IPS DF 6.9 (cell line): Measurements from ENCODE around the gene HIRA.

Experiments
- DNase-seq: peaks from one replicate; pipeline ENCODE4 v3.0.0-alpha.2; 2013; ENCODE audit warnings: low read depth, low spot score
- H3K27ac ChIP-seq: one replicate; pipeline ENCODE4 v1.5.1; 2013; ENCODE audit warnings: low read length, control low read depth
- H3K27me3 ChIP-seq: 2 replicates; pipeline ENCODE4 v1.6.1; 2013; ENCODE audit warnings: mild to moderate bottlenecking, low read length; ENCODE audit not compliant: control insufficient read depth, insufficient read depth
- H3K36me3 ChIP-seq: 2 replicates; pipeline ENCODE4 v1.6.1; 2013; ENCODE audit warnings: low read length; ENCODE audit not compliant: control insufficient read depth, insufficient read depth
- H3K4me1 ChIP-seq: 2 replicates; pipeline ENCODE4 v1.6.1; 2013; ENCODE audit warnings: low read length; ENCODE audit not compliant: control insufficient read depth, insufficient read depth
- H3K4me3 ChIP-seq: 2 replicates; pipeline ENCODE4 v1.5.1; 2013; ENCODE audit warnings: mild to moderate bottlenecking, low read length
- H3K9me3 ChIP-seq: 2 replicates; pipeline ENCODE4 v1.6.1; 2013; ENCODE audit warnings: low read length, inconsistent platforms; ENCODE audit not compliant: control insufficient read depth, insufficient read depth
- WGBS: extraction: QIAGEN DNeasy Blood & Tissue Kit; methylation state at CpG from one replicate; pipeline ENCODE4 v1.1.7; 2013; ENCODE audit warnings: mixed read lengths, missing lambda C conversion rate; ENCODE audit not compliant: insufficient read length, insufficient coverage; 5-methylcytosine and 5-hydroxymethylcytosine counted together

Gene HIRA

GRCh38 chr22:19424186-19424500 is 7.4 kb downstream of the HIRA start:
- peaks cover 5% of the 10 kb centered on the region for H3K4me1 ChIP-seq
- no CpG with 5 or more reads among the region's 3 CpGs for WGBS
- no peaks in the 10 kb centered on the region for H3K27me3 ChIP-seq

GRCh38 chr22:19422440-19423301 is 8.9 kb downstream of the HIRA start:
- Histone ChIP-seq H3K27ac (no peak overlapping the region), H3K4me3 (no peak overlapping the region), H3K9me3 (no peaks in the 10 kb centered on the region), H3K27me3 (no peaks in the 10 kb centered on the region), H3K4me1 (peaks cover 5% of the 10 kb centered on the region), H3K36me3 (no peaks in the 10 kb centered on the region)
- no peak for DNase-seq
- no CpG with 5 or more reads among the region's 11 CpGs for WGBS

More at GRCh38 chr22:19424186-19424500, 7.4 kb downstream of the HIRA start:
- Histone ChIP-seq H3K36me3 (no peaks in the 10 kb centered on the region), H3K4me3 (no peak overlapping the region), H3K27ac (no peak overlapping the region), H3K9me3 (no peaks in the 10 kb centered on the region)
- no peak for DNase-seq

- WGBS: 100% methylated on average over 1 of the region's 6 CpGs
- no peak for DNase-seq
- Histone ChIP-seq H3K4me1 (peaks cover 5% of the 10 kb centered on the region), H3K36me3 (no peaks in the 10 kb centered on the region), H3K27ac (no peak overlapping the region), H3K4me3 (no peak overlapping the region), H3K27me3 (no peaks in the 10 kb centered on the region), H3K9me3 (no peaks in the 10 kb centered on the region)
Observed at GRCh38 chr22:19420321-19420720, 11.2 kb downstream of the HIRA start.

- DNase-seq: no peak
- WGBS: no CpG with 5 or more reads among the region's 5 CpGs
- H3K4me3 ChIP-seq: no peak overlapping the region
- H3K27me3 ChIP-seq: no peaks in the 10 kb centered on the region
- H3K4me1 ChIP-seq: peaks cover 5% of the 10 kb centered on the region
- no peak overlapping the region for H3K27ac ChIP-seq
- H3K36me3 ChIP-seq: no peaks in the 10 kb centered on the region
- no peaks in the 10 kb centered on the region for H3K9me3 ChIP-seq
Observed at GRCh38 chr22:19419464-19420178, 11.9 kb downstream of the HIRA start.

GRCh38 chr22:19419086-19419463 is 12.5 kb downstream of the HIRA start:
- Histone ChIP-seq H3K36me3 (no peaks in the 10 kb centered on the region), H3K9me3 (no peaks in the 10 kb centered on the region), H3K4me3 (no peak overlapping the region), H3K27ac (no peak overlapping the region), H3K27me3 (no peaks in the 10 kb centered on the region), H3K4me1 (peaks cover 5% of the 10 kb centered on the region)
- no peak for DNase-seq
- no CpG with 5 or more reads among the region's 5 CpGs for WGBS

GRCh38 chr22:19412923-19413322 is 18.6 kb downstream of the HIRA start:
- Histone ChIP-seq H3K27ac (no peak overlapping the region), H3K36me3 (peaks cover 4% of the 10 kb centered on the region)

GRCh38 chr22:19412478-19412877 is 19.1 kb downstream of the HIRA start:
- Histone ChIP-seq H3K4me3 (no peak overlapping the region), H3K4me1 (no peaks in the 10 kb centered on the region), H3K36me3 (peaks cover 7% of the 10 kb centered on the region), H3K9me3 (no peaks in the 10 kb centered on the region), H3K27me3 (no peaks in the 10 kb centered on the region), H3K27ac (no peak overlapping the region)
- no CpG with 5 or more reads among the region's 4 CpGs for WGBS
- no peak for DNase-seq

More at GRCh38 chr22:19412923-19413322, 18.6 kb downstream of the HIRA start:
- H3K27me3 ChIP-seq: no peaks in the 10 kb centered on the region
- WGBS: no CpG with 5 or more reads among the region's 4 CpGs
- no peaks in the 10 kb centered on the region for H3K9me3 ChIP-seq
- no peak overlapping the region for H3K4me3 ChIP-seq
- no peak for DNase-seq
- H3K4me1 ChIP-seq: no peaks in the 10 kb centered on the region

GRCh38 chr22:19411690-19412045 is 19.9 kb downstream of the HIRA start:
- Histone ChIP-seq H3K36me3 (peaks cover 7% of the 10 kb centered on the region), H3K9me3 (no peaks in the 10 kb centered on the region), H3K4me3 (no peak overlapping the region), H3K27ac (no peak overlapping the region), H3K4me1 (no peaks in the 10 kb centered on the region), H3K27me3 (no peaks in the 10 kb centered on the region)
- DNase-seq: no peak
- no CpG with 5 or more reads among the region's 1 CpG for WGBS

- Histone ChIP-seq H3K36me3 (peaks cover 7% of the 10 kb centered on the region), H3K4me1 (no peaks in the 10 kb centered on the region), H3K4me3 (no peak overlapping the region), H3K9me3 (no peaks in the 10 kb centered on the region), H3K27me3 (no peaks in the 10 kb centered on the region), H3K27ac (no peak overlapping the region)
- no CpG with 5 or more reads among the region's 6 CpGs for WGBS
- DNase-seq: no peak
Observed at GRCh38 chr22:19410941-19411689, 20.4 kb downstream of the HIRA start.
